GM12872 (cell line): Measurements from ENCODE around the gene PXDC1.

Experiments used
- TF ChIP-seq, protein P1 (sequence below): IDR thresholded peaks from 3 replicates; pipeline ENCODE4 v1.5.1; 2011; ENCODE audit warnings: low read depth, mild to moderate bottlenecking, low read length, moderate library complexity; ENCODE audit not compliant: insufficient read depth

PXDC1 gene

DNA sequence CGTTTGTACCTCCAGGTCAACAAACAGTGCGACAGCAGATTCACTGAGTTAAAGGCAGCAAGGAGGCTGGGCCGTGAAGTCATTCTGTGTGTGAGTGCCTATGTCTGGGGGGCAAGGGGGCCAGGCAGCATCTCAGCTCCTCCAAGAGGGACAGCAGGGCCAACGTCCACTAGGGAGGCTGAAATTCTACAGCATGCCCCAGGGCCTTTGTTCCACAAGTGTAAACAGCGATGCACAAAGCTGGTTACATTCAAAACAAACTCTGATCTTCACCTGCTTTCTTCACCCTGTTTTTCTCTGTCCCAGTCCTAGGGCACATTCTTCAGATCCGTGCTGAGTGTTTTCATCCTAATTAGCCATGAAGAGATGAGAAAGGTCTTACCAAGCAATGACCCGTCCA, 41.1 kb downstream of the PXDC1 start:
- TF ChIP-seq, protein P1, sequence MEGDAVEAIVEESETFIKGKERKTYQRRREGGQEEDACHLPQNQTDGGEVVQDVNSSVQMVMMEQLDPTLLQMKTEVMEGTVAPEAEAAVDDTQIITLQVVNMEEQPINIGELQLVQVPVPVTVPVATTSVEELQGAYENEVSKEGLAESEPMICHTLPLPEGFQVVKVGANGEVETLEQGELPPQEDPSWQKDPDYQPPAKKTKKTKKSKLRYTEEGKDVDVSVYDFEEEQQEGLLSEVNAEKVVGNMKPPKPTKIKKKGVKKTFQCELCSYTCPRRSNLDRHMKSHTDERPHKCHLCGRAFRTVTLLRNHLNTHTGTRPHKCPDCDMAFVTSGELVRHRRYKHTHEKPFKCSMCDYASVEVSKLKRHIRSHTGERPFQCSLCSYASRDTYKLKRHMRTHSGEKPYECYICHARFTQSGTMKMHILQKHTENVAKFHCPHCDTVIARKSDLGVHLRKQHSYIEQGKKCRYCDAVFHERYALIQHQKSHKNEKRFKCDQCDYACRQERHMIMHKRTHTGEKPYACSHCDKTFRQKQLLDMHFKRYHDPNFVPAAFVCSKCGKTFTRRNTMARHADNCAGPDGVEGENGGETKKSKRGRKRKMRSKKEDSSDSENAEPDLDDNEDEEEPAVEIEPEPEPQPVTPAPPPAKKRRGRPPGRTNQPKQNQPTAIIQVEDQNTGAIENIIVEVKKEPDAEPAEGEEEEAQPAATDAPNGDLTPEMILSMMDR: no peak

- TF ChIP-seq, protein P1: no peak
Observed at GRCh38 chr6:3708540-3708939, 43.0 kb downstream of the PXDC1 start.

DNA sequence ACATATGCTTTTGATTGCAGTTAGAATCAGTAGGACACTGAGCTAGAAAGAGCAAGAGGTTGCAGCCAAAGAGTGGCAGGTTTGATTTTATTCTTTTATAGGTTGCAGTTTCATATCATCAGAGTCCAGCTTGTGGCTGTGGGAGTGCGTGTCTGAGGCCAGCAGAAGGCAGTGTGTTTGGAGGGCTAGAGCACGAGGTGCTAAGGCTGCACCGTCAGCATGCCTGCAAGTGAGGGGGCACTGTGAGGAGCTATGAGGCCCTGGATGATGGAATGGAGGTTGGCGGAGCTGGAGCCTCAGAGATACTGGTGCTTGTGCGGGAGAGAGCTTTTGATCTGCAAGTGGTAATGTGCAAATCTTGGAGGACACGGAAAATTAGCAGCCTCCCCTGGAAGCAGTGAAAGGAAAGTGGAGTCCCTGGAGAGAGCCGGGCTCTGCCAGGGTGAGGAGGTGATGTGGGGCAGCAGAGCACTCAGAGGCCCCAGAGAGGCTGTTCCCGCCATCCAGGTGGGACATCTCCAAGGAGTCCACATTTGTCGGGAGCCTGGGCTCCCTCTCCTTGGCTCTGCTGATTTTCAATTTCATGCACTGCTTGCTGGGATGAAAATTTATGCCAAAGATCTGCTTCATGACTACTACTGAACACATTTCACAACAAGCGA, 43.6 kb downstream of the PXDC1 start:
- TF ChIP-seq, protein P1: no peak

GRCh38 chr6:3707024-3707423, 44.5 kb downstream of the PXDC1 start:
- TF ChIP-seq, protein P1: no peak

GRCh38 chr6:3706547-3706946, 45.0 kb downstream of the PXDC1 start:
- TF ChIP-seq, protein P1: no peak

- TF ChIP-seq, protein P1: no peak
Observed at GRCh38 chr6:3701631-3702030, 49.9 kb downstream of the PXDC1 start.

GRCh38 chr6:3699231-3699630, 52.3 kb downstream of the PXDC1 start:
- TF ChIP-seq, protein P1: no peak
